Activated CD8-positive, alpha-beta T cell treated with anti-CD3 and anti-CD28 coated beads for 36 hours (primary cell): ENCODE data around the gene EFNA5. TPM values are rescaled to one million over a fixed set of nuclear protein-coding genes. Genes with fewer than 3 reads are reported as not detected.

Experiments
- ATAC-seq: fragments of 200-7000 bp; cut with Tn5 transposase; one replicate; pipeline ENCODE4 v1.10.0; 2021; ENCODE audit warnings: mild to moderate bottlenecking, moderate library complexity
- CTCF ChIA-PET: fragments of 350-600 bp; sonication (Branson Sonifier 250); formaldehyde crosslinking; loops from one replicate; lab custom pipeline; 2021; ENCODE audit warnings: antibody characterized with exemption; lab: Charles Lee
- POLR2A ChIA-PET: fragments of 350-600 bp; sonication (Branson Sonifier 250); formaldehyde crosslinking; loops from one replicate; lab custom pipeline; 2021; ENCODE audit warnings: antibody characterized with exemption; lab: Charles Lee
- DNase-seq: peaks from one replicate; pipeline ENCODE4 v3.0.0-alpha.2; 2020
- H3K27ac Mint-ChIP-seq: one replicate; pipeline ENCODE4 v1.8.0; 2021; ENCODE audit warnings: mild to moderate bottlenecking, mixed read lengths
- H3K27me3 Mint-ChIP-seq: one replicate; pipeline ENCODE4 v1.8.0; 2021; ENCODE audit warnings: mixed read lengths
- H3K36me3 Mint-ChIP-seq: one replicate; pipeline ENCODE4 v1.8.0; 2021; ENCODE audit warnings: low read depth, mixed read lengths
- H3K4me1 Mint-ChIP-seq: one replicate; pipeline ENCODE4 v1.8.0; 2021; ENCODE audit warnings: low read depth, mixed read lengths
- H3K4me3 Mint-ChIP-seq: one replicate; pipeline ENCODE4 v1.8.0; 2021; ENCODE audit warnings: mild to moderate bottlenecking, moderate library complexity, mixed read lengths
- H3K9me3 Mint-ChIP-seq: one replicate; pipeline ENCODE4 v1.8.0; 2021; ENCODE audit warnings: mixed read lengths
- intact Hi-C: fragments of 100-400 bp; cut with micrococcal nuclease; formaldehyde crosslinking; loops from one replicate; pipeline ENCODE4 v1.10.0; 2022
- total RNA-seq, 2 experiments: library from RNA; stranded (reverse); gene quantifications; one replicate each; pipeline ENCODE4 v1.2.3, GENCODE V29; 2021
- TF ChIP-seq, protein P1 (sequence below): fragments of 200-600 bp; IDR thresholded peaks from one replicate; pipeline ENCODE4 v1.8.0; 2022; ENCODE audit warnings: antibody characterized with exemption, mild to moderate bottlenecking

EFNA5 gene
- total RNA-seq, 2 experiments from 2014 or later, result not detected

DNA sequence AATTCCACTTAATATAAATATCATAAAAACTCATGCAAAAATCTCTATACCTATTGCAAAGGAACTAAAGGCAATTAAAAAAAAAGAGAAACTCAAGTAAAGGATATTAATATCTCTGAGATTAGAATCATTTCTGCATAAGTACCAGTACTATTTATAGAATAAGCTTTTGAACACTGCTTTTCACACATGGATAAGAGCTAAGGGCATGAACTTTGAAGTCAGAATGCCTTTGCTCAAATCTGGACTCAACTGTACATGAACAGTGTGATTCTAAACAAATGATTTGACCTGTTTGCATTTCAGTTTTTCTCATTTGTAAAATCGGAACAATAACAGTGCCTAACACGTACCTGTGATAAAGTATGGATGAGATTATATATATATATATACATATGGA is 255.9 kb downstream of the EFNA5 start:
- H3K9me3 Mint-ChIP-seq, result no peaks in the 10 kb centered on the region
- intact Hi-C loops, result no loop called here
- H3K27me3 Mint-ChIP-seq, result peaks cover 5% of the 10 kb centered on the region
- ChIA-PET POLR2A (no interaction called here), CTCF (interaction anchor here (1.4 kb wide), 1 partner anchor 11 kb away, joined by 4 read pairs; no protein-coding TSS in a partner anchor)
- DNase-seq, result no peak
- no peaks in the 10 kb centered on the region for H3K36me3 Mint-ChIP-seq
- no peak for ATAC-seq
- TF ChIP-seq, protein P1, sequence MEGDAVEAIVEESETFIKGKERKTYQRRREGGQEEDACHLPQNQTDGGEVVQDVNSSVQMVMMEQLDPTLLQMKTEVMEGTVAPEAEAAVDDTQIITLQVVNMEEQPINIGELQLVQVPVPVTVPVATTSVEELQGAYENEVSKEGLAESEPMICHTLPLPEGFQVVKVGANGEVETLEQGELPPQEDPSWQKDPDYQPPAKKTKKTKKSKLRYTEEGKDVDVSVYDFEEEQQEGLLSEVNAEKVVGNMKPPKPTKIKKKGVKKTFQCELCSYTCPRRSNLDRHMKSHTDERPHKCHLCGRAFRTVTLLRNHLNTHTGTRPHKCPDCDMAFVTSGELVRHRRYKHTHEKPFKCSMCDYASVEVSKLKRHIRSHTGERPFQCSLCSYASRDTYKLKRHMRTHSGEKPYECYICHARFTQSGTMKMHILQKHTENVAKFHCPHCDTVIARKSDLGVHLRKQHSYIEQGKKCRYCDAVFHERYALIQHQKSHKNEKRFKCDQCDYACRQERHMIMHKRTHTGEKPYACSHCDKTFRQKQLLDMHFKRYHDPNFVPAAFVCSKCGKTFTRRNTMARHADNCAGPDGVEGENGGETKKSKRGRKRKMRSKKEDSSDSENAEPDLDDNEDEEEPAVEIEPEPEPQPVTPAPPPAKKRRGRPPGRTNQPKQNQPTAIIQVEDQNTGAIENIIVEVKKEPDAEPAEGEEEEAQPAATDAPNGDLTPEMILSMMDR, result no peak
- H3K4me3 Mint-ChIP-seq, result no peak overlapping the region
- no peak overlapping the region for H3K27ac Mint-ChIP-seq
- no peaks in the 10 kb centered on the region for H3K4me1 Mint-ChIP-seq

DNA sequence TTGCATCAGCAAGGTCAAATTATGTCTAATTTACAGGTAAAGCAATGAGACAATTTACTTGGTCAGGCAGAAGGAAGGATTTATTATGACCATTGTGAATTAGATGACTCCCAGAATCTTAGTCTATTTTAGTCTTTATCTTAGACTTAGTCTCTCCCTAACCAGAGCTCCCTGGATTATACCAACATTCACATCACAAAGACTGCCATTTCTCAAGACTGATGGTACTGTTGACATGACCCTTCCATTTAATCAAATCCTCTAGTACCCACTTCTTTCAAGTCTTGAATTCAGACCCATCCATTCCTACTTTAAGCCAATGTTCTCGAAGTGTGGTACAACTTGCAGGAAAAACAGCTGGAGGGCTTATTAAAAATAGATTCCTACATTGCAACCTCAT is 257.0 kb downstream of the EFNA5 start:
- H3K27me3 Mint-ChIP-seq, result peaks cover 5% of the 10 kb centered on the region
- no peak for DNase-seq
- intact Hi-C loops, result no loop called here
- ChIA-PET POLR2A (no interaction called here), CTCF (interaction anchor here (1.4 kb wide), 1 partner anchor 12 kb away, joined by 4 read pairs; no protein-coding TSS in a partner anchor)
- ATAC-seq, result no peak
- H3K36me3 Mint-ChIP-seq, result no peaks in the 10 kb centered on the region
- H3K4me1 Mint-ChIP-seq, result no peaks in the 10 kb centered on the region
- no peak overlapping the region for H3K4me3 Mint-ChIP-seq
- H3K9me3 Mint-ChIP-seq, result no peaks in the 10 kb centered on the region
- no peak overlapping the region for H3K27ac Mint-ChIP-seq
- TF ChIP-seq, protein P1, result no peak

DNA sequence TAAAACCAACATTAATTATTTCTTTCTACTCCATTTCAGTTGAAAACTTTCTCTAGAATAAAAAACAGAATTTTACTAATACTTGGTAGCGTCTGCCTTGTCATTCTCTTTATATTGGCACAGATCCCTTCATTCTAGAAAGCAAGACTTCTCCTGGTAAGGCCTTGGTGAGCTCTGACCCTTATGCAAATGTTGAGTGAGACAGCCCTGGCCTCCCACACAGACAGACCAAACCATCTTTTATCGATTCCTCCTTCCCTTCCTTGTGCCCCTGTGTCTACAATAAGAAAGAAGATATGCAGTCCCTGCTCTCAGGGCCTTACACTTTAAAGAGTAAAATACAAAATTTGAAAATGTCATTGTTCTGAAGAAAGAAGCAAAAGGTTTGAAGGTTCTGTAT is 262.2 kb downstream of the EFNA5 start:
- no peak overlapping the region for H3K27ac Mint-ChIP-seq
- DNase-seq (no peak), ATAC-seq (no peak)
- intact Hi-C loops, result no loop called here
- H3K27me3 Mint-ChIP-seq, result peaks cover 2% of the 10 kb centered on the region
- CTCF ChIA-PET, result no interaction called here
- TF ChIP-seq, protein P1, result no peak
- no peaks in the 10 kb centered on the region for H3K36me3 Mint-ChIP-seq
- no peaks in the 10 kb centered on the region for H3K4me1 Mint-ChIP-seq
- no peaks in the 10 kb centered on the region for H3K9me3 Mint-ChIP-seq
- no peak overlapping the region for H3K4me3 Mint-ChIP-seq
- POLR2A ChIA-PET, result no interaction called here

DNA sequence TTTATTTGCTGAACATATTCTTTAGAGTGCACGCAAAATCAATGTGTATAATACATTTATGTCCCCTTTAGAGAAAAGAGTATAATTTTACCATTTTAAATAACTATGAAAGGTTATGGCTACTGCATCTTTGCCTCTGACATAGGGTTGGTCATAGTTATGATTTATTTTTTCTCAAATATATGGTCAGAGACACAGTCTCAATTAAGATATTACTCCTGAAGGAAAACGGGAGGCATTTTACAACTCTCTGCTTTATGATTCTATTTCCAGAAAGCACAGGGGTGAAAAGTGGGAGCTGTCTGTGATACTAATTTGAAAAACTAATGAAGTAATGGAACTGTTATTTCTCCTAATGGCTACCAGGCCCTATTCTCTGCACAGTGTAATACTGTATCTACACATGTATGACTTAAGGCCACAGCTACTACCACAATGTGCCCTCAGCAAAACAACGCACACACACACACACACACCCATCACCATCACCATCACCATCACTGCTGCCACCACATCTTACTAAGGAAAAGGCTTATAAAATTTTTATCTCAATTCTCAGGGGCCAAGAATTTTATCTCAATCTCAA is 262.9 kb downstream of the EFNA5 start:
- Mint-ChIP-seq H3K4me1 (no peaks in the 10 kb centered on the region), H3K9me3 (no peaks in the 10 kb centered on the region), H3K27ac (no peak overlapping the region), H3K27me3 (no peaks in the 10 kb centered on the region), H3K36me3 (no peaks in the 10 kb centered on the region), H3K4me3 (no peak overlapping the region)
- ATAC-seq (no peak), DNase-seq (no peak)
- intact Hi-C loops, result no loop called here
- ChIA-PET CTCF (no interaction called here), POLR2A (no interaction called here)
- TF ChIP-seq, protein P1, result no peak

DNA sequence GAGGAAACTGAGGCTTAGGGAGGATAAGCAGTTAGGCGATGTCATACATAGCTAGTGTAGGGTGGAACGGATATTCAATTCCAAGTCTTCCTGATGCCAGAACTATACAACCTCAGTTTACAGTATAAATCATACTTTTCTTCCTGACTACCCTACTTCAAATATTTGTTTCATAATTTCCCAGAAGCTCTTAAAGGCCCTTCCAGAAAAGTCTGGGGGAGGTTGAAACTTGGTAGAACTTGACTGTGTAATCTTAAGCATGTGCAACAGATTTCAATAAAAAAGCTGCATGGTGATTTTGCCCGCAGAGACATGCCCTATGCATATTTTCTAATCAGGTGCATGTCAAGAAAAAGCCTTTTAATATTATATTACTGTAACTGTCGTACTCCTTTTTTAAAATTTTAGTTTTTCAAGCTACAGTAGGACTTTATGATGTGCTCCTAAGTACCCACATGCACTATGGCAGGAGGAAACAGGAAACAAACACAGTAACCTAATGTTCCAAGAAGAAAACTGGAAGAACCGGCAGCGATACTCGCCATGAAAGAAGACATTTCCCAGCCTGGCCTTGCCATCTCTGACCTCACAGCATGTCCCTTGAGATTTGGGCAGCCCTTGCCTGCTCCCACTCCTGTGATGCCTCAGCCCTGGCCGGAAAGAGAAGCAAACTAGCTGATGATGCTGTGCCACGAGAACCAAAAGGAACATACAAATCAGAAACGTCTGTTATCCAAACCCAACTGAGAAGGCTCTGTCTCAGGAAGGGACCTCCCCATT is 266.0 kb downstream of the EFNA5 start:
- Mint-ChIP-seq H3K9me3 (no peaks in the 10 kb centered on the region), H3K27me3 (no peaks in the 10 kb centered on the region), H3K27ac (no peak overlapping the region), H3K4me1 (no peaks in the 10 kb centered on the region), H3K36me3 (no peaks in the 10 kb centered on the region), H3K4me3 (no peak overlapping the region)
- ChIA-PET POLR2A (no interaction called here), CTCF (interaction anchor here (1.9 kb wide), 1 partner anchor 167 kb away, joined by 5 read pairs; no protein-coding TSS in a partner anchor)
- DNase-seq, result no peak
- ATAC-seq, result no peak
- intact Hi-C loops, result no loop called here
- TF ChIP-seq, protein P1, result no peak
